ENCODE measurements around the gene ATP1B1. TPM values are rescaled to one million over a fixed set of nuclear protein-coding genes. Genes with fewer than 3 reads are reported as not detected.

ATP1B1 gene
- total RNA-seq, 1 donor from 2014 or later = 30.7 TPM

DNA sequence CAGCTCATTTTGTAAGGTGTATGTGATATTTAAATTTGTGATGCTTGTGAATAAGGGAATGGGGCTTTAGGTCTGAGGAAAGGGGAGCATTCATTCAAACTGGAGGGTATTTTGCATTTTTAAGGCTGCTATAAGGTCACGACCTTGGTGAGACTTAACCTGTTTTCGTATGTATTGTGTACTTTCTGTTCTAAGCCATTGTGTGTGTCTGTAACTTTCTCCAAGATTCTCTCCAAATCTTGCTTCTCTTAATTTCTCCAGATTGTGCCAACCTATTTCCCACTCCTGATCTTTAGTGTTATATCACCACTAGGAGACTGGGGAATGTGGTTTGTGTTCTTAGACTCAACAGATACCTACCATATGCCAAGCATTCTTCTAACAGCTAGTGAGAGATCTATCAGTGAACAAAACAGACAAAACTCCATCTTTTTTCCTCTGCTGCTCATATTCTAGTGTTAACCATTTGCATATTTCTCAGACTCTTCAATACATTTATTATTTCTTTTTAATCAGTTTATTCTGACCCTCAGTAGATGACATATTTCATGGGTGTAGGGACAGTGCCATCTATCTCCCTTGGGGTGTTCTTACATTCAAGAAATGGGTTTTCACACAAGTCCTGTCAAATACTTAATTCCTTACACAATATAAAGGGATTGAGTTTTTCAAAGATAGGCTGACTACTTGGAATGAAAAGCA lies 27.5 kb downstream of the ATP1B1 start:
- Histone ChIP-seq H3K36me3 (no peaks in the 10 kb centered on the region), H2AFZ (replicated peaks) (no peak overlapping the region), H3K9ac (no peak overlapping the region), H3K4me3 (no peak overlapping the region), H4K20me1 (ENCODE audit: low read depth) (no peaks in the 10 kb centered on the region), H3K79me2 (ENCODE audit: low read depth) (no peaks in the 10 kb centered on the region), H3K4me2 (no peak overlapping the region), H3K27me3 (no peaks in the 10 kb centered on the region), H3F3A (ENCODE audit: low read depth) (no peaks in the 10 kb centered on the region), H3K27ac (no peak overlapping the region), H3K4me1 (peaks cover 7% of the 10 kb centered on the region), H3K9me3 (ENCODE audit: low read depth) (no peaks in the 10 kb centered on the region)
- Mint-ChIP-seq H3K36me3 (peaks cover 20% of the 10 kb centered on the region), H3K4me1 (no peaks in the 10 kb centered on the region), H3K27me3 (ENCODE audit: insufficient read depth, low read depth) (peaks cover 2% of the 10 kb centered on the region), H3K27ac (no peak overlapping the region), H3K4me3 (no peak overlapping the region), H3K9me3 (no peaks in the 10 kb centered on the region)
- no peak for DNase-seq (ENCODE audit: low spot score)
- TF ChIP-seq, protein P1, sequence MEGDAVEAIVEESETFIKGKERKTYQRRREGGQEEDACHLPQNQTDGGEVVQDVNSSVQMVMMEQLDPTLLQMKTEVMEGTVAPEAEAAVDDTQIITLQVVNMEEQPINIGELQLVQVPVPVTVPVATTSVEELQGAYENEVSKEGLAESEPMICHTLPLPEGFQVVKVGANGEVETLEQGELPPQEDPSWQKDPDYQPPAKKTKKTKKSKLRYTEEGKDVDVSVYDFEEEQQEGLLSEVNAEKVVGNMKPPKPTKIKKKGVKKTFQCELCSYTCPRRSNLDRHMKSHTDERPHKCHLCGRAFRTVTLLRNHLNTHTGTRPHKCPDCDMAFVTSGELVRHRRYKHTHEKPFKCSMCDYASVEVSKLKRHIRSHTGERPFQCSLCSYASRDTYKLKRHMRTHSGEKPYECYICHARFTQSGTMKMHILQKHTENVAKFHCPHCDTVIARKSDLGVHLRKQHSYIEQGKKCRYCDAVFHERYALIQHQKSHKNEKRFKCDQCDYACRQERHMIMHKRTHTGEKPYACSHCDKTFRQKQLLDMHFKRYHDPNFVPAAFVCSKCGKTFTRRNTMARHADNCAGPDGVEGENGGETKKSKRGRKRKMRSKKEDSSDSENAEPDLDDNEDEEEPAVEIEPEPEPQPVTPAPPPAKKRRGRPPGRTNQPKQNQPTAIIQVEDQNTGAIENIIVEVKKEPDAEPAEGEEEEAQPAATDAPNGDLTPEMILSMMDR (IDR thresholded peaks at IDR 0.05) = peak; percentile 33
- no peak for TF ChIP-seq EZH2phosphoT487 (IDR thresholded peaks at IDR 0.05)

DNA sequence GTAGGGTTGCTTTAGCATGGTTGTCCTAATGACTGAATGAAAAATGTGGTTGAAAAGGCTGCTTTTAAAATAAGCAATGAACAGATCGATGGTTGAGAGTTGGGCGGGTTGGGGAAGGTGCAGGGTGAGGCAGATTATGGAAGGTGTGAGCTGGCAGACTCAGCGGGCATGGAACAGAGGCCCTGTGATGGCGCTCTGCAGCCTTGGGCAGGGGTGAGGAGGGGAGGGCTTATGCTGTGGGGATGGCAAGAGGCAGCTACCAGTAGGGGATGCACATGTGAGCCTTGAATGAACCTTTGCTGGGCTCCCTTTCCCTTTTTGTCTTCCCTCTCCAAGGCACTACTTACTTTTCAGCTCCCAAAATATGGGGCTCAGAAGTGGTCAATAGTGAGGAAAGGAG lies 30.9 kb downstream of the ATP1B1 start:
- H3K27me3 ChIP-seq = no peaks in the 10 kb centered on the region
- no peaks in the 10 kb centered on the region for H4K20me1 ChIP-seq (ENCODE audit: low read depth)
- H3K4me2 ChIP-seq = no peak overlapping the region
- H3K79me2 ChIP-seq (ENCODE audit: low read depth) = no peaks in the 10 kb centered on the region
- Mint-ChIP-seq H3K36me3 (peaks cover 3% of the 10 kb centered on the region), H3K27ac (no peak overlapping the region), H3K27me3 (ENCODE audit: insufficient read depth, low read depth) (no peaks in the 10 kb centered on the region), H3K4me3 (no peak overlapping the region), H3K4me1 (no peaks in the 10 kb centered on the region), H3K9me3 (no peaks in the 10 kb centered on the region)
- peaks cover 7% of the 10 kb centered on the region for H3K4me1 ChIP-seq
- no peaks in the 10 kb centered on the region for H3K36me3 ChIP-seq
- no peak overlapping the region for H2AFZ ChIP-seq (replicated peaks)
- no peak for DNase-seq (ENCODE audit: low spot score)
- no peaks in the 10 kb centered on the region for H3F3A ChIP-seq (ENCODE audit: low read depth)
- no peaks in the 10 kb centered on the region for H3K9me3 ChIP-seq (ENCODE audit: low read depth)
- H3K4me3 ChIP-seq = no peak overlapping the region
- no peak overlapping the region for H3K9ac ChIP-seq
- no peak for TF ChIP-seq EZH2phosphoT487 (IDR thresholded peaks at IDR 0.05)
- no peak overlapping the region for H3K27ac ChIP-seq

DNA sequence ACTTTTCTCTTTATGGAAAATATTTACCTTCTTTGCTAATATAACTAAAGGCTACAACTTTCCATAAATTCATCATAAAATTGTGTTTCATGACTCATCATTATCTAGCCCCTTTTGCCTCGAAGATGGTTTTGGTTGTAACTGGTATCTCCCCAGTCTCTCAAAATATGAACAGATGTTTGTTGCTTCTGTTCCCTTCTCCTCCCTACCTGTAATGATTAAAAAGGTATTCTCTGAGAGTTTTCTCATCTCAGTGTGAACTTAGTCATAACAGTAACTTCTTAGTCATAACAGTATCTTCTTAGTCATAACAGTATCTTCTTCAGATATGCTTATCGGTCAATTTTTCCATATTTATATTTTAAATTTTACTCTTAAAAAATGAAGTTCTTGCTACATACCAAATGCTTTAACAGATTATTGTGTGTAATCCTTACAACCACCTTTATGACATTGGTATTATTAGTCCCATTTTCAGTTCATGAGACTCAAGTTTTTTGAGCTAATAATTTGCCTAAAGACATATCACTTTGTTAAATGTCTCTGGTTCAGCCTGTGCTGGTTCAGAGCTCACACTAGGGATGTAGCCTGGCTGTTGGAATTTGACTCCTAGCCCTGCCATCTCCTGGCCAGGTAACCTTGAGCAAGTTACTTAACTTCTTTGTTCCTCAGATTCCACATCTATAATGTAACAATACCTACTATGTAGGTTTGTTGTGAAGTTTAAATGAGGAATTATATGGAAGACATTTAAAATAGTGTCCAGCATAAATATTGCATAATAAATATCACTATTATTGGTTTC lies 32.6 kb downstream of the ATP1B1 start:
- no peak overlapping the region for H2AFZ ChIP-seq (replicated peaks)
- H3K4me2 ChIP-seq = no peak overlapping the region
- Mint-ChIP-seq H3K36me3 (no peaks in the 10 kb centered on the region), H3K27me3 (ENCODE audit: insufficient read depth, low read depth) (no peaks in the 10 kb centered on the region), H3K4me1 (no peaks in the 10 kb centered on the region), H3K9me3 (no peaks in the 10 kb centered on the region), H3K27ac (no peak overlapping the region), H3K4me3 (no peak overlapping the region)
- H3K27ac ChIP-seq = no peak overlapping the region
- no peaks in the 10 kb centered on the region for H3K9me3 ChIP-seq (ENCODE audit: low read depth)
- no peak overlapping the region for H3K4me3 ChIP-seq
- no peak for TF ChIP-seq EZH2 (IDR thresholded peaks at IDR 0.05)
- TF ChIP-seq, protein P1 (IDR thresholded peaks at IDR 0.05) = no peak
- TF ChIP-seq EZH2phosphoT487 (IDR thresholded peaks at IDR 0.05) = no peak
- no peak overlapping the region for H3K9ac ChIP-seq
- H3F3A ChIP-seq (ENCODE audit: low read depth) = no peaks in the 10 kb centered on the region
- H3K36me3 ChIP-seq = no peaks in the 10 kb centered on the region
- no peaks in the 10 kb centered on the region for H4K20me1 ChIP-seq (ENCODE audit: low read depth)
- H3K27me3 ChIP-seq = no peaks in the 10 kb centered on the region
- no peak for DNase-seq (ENCODE audit: low spot score)
- H3K4me1 ChIP-seq = peaks cover 7% of the 10 kb centered on the region
- H3K79me2 ChIP-seq (ENCODE audit: low read depth) = no peaks in the 10 kb centered on the region

DNA sequence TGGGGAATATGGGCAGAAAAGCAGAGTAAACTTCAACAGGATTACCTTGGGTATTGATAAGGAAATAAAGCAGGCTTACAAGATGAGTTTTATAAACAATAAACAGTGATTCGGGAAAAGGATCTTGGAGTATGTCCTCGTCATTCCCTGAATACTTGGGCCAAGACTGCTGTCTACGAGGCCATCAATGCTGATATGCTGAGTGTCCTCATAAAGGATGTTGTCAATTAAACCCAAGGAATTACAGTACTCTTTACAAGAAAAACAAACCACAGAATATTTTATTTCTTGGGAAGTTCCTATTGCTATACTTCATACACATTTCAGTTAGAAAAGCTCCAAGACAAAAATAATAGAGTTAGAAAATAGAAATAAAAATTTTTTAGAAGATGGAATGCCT lies 34.9 kb downstream of the ATP1B1 start:
- H3K27me3 Mint-ChIP-seq (ENCODE audit: insufficient read depth, low read depth) = no peaks in the 10 kb centered on the region

More for the DNA sequence above, 34.9 kb downstream of the ATP1B1 start:
- Mint-ChIP-seq H3K36me3 (no peaks in the 10 kb centered on the region), H3K9me3 (no peaks in the 10 kb centered on the region), H3K4me3 (no peak overlapping the region), H3K4me1 (no peaks in the 10 kb centered on the region), H3K27ac (no peak overlapping the region)
- H3K4me3 ChIP-seq = no peak overlapping the region
- H3K27me3 ChIP-seq = no peaks in the 10 kb centered on the region
- H3K79me2 ChIP-seq (ENCODE audit: low read depth) = no peaks in the 10 kb centered on the region
- no peak for DNase-seq (ENCODE audit: low spot score)
- no peaks in the 10 kb centered on the region for H3K36me3 ChIP-seq
- TF ChIP-seq EZH2phosphoT487 (IDR thresholded peaks at IDR 0.05) (no peak), EZH2 (IDR thresholded peaks at IDR 0.05) (no peak)
- TF ChIP-seq, protein P1 (IDR thresholded peaks at IDR 0.05) = no peak
- H3K4me1 ChIP-seq = peaks cover 4% of the 10 kb centered on the region
- no peak overlapping the region for H3K4me2 ChIP-seq
- H4K20me1 ChIP-seq (ENCODE audit: low read depth) = no peaks in the 10 kb centered on the region
- H3K27ac ChIP-seq = no peak overlapping the region
- no peak overlapping the region for H2AFZ ChIP-seq (replicated peaks)
- H3K9me3 ChIP-seq (ENCODE audit: low read depth) = no peaks in the 10 kb centered on the region
- H3K9ac ChIP-seq = no peak overlapping the region
- no peaks in the 10 kb centered on the region for H3F3A ChIP-seq (ENCODE audit: low read depth)
